ENCODE measurements around the gene TLX3.

The TLX3 gene

DNA sequence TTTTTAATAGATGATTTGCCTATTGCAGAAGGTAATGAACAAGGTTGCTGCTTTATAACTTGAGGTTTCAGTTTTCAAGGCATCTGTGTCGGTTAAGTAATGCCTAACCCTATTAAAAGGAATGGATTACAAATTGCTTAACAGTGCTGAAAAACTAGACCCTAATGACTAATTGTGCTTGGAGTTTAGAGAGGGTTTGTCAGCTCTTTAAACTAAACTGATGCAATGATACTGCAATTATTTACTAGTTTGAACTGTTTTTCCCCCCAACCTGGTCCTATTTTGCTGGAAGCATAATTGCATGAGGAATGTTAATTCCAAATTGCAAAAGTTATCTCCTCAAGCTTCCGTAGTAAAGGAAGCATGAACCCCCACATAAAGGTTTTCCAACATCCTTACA is 39.3 kb upstream of the TLX3 start:
- TF ChIP-seq CTCF (IDR thresholded peaks at IDR 0.05; ENCODE audit: control insufficient read depth, extremely low read depth, insufficient read depth) = no peak
- DNase-seq (ENCODE audit: low read depth) = no peak
- no peak overlapping the region for H3K4me3 ChIP-seq (ENCODE audit: low read depth, low read length)

GRCh38 chr5:171270136-171270535 is 38.9 kb upstream of the TLX3 start:
- TF ChIP-seq CTCF (IDR thresholded peaks at IDR 0.05; ENCODE audit: control insufficient read depth, extremely low read depth, insufficient read depth) = no peak
- H3K4me3 ChIP-seq (ENCODE audit: low read depth, low read length) = no peak overlapping the region
- DNase-seq (ENCODE audit: low read depth) = no peak

DNA sequence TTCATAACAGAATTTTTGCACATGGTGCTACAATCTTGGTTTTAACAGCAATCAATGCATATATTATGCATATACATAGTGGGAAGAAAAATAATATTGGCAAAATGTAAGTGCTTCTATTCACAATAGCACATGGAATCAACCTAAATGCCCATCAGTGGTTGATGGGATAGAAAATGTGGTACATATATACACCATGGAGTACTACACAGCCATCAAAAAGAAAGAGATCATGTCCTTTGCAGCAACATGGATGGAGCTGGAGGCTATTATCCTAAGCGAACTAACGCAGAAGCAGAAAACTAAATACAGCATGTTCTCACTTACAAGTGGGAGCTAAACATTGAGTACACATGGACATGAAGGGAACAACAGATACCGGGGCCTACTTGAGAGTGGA is 37.2 kb upstream of the TLX3 start:
- no peak for DNase-seq (ENCODE audit: low read depth)
- TF ChIP-seq CTCF (IDR thresholded peaks at IDR 0.05; ENCODE audit: control insufficient read depth, extremely low read depth, insufficient read depth) = no peak
- no peak overlapping the region for H3K4me3 ChIP-seq (ENCODE audit: low read depth, low read length)

- TF ChIP-seq CTCF (IDR thresholded peaks at IDR 0.05; ENCODE audit: control insufficient read depth, extremely low read depth, insufficient read depth) = peak; percentile 60
- peak; percentile 6 for DNase-seq (ENCODE audit: low read depth)
- no peak overlapping the region for H3K4me3 ChIP-seq (ENCODE audit: low read depth, low read length)
Measured at GRCh38 chr5:171272996-171273970, 35.8 kb upstream of the TLX3 start.

GRCh38 chr5:171275841-171276544 is 33.1 kb upstream of the TLX3 start:
- TF ChIP-seq CTCF (IDR thresholded peaks at IDR 0.05; ENCODE audit: control insufficient read depth, extremely low read depth, insufficient read depth) = no peak
- no peak for DNase-seq (ENCODE audit: low read depth)

DNA sequence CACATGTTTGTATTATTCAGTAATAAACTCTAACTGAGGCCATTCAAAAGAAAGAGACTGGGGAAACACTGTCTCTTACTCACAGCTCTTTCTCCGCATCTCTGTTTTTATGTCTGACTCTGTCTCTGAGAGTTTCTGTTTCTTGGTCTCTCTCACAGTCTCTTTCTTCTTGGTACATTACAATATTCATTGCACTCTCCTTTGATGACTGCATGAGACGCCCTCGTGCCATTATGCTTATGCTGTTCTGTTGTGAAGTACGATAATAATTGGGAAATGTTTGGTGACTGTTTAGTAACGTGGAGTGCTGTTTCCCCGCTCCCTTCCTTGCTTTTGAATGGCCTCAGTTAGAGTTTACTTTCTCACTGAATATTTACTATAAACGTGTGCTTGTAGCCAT is 25.3 kb upstream of the TLX3 start:
- no peak for TF ChIP-seq CTCF (IDR thresholded peaks at IDR 0.05; ENCODE audit: control insufficient read depth, extremely low read depth, insufficient read depth)
- DNase-seq (ENCODE audit: low read depth) = no peak
- no peak overlapping the region for H3K4me3 ChIP-seq (ENCODE audit: low read depth, low read length)

More at GRCh38 chr5:171275841-171276544, 33.1 kb upstream of the TLX3 start:
- H3K4me3 ChIP-seq (ENCODE audit: low read depth, low read length) = no peak overlapping the region
